ENCODE data around the gene FHIT.

GRCh38 chr3:61239871-61240270, 11.4 kb downstream of the FHIT start:
- no peak for TF ChIP-seq CTCF (IDR thresholded peaks at IDR 0.05)
- TF ChIP-seq POLR2A (IDR thresholded peaks at IDR 0.05), result no peak
- no peak for TF ChIP-seq POLR2AphosphoS5 (IDR thresholded peaks at IDR 0.05)

All from suprapubic skin (tissue), 4 donors.